Measurements from ENCODE around the gene INPP4B.

The INPP4B gene

GRCh38 chr4:142281999-142282398 is 564.1 kb downstream of the INPP4B start:
- no peak for DNase-seq

DNA sequence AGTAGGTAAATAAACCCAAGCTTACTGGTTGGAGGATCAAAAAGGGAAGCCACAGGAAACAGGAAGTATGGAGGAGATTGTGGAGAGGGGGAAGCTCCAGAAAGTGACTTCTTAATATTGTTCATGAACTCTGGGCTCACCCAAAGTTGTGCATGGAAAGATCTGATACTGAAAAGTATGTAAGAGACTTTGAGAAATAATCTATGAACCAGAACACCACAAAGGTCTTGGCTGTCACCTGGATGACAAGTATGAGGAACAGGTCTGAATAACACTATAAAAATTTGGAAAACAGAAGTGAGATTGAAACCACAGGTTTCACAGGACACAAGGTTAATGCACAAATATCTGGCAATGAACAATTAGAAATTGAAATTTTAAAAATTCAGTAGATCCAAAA is 567.4 kb downstream of the INPP4B start:
- no peak for DNase-seq

DNA sequence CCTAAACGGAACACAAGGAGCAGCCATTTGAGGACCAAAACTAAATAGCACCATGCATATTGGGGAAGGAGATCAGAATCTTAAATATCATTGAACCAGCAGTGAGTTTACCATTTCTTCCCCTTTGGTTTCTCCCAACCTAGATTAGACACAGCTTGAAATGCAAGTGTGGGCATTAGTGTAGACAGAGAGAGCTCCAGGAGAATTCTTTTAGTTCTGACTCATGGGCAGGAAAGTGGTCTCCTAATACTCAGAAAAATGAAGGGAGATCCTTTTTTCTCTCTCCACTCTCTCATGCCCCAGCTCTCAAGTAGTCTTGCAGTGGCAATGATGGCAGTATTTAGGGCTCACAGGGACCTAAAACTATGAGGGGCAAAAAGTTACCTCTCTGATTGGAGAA is 567.9 kb downstream of the INPP4B start:
- no peak for DNase-seq

- DNase-seq: no peak
Observed at GRCh38 chr4:142274137-142274536, 572.0 kb downstream of the INPP4B start.

DNA sequence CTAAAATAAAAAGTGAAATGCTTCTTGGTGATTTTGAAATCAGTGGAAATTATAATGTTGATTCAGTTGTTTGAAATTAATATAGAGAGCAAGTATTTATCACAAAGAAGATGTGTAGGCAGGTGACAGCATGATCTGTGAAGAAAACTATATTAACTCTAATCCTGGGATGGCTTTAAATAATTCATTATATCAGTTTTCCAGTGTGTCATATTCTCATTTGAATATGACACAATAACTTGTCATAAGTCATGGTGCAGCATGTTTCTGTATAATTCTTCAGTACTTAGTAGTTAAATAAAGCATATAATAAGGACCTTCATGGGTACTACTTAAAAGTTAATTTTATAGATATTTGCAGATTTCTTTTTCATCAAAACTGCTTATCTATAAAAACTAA is 573.6 kb downstream of the INPP4B start:
- DNase-seq: no peak

GRCh38 chr4:142271832-142272231 is 574.3 kb downstream of the INPP4B start:
- DNase-seq: no peak

DNA sequence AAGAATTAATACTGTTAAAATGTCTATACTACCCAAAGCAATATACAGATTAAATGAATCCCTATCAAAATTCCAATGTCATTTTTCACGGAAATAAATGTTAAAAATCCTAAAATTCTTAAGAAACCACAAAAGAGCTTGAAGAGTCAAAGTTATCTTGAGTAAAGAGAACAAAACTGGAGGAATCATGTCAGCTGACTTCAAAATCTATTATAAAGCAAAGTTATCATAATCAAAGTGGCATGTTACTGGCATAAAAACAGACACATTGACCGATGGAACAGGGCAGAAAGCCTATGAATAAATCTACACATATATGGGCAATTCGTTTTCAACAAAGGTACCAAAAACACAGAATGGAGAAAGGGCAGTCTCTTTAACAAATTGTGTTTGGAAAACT is 579.0 kb downstream of the INPP4B start:
- DNase-seq: no peak

DNA sequence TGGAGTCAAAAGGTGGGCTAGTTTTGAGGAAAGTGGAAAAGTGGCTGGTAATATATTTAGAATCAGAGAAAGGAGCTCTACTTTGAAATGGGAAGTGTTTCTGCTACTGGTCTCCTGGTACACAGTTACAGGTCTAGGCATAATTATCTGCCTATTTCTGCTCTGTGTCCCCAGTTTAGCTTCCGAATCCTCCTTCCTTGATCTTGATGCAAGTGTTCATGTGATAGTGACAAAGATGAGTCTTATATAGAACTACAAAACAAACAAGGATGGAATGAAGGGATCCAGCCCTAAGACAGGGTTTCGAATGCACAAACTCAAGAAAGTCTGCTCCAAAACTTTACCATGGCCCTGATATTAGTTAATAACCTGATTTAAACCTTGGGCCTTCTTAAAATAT is 580.2 kb downstream of the INPP4B start:
- DNase-seq: no peak

GRCh38 chr4:142265536-142265935 is 580.6 kb downstream of the INPP4B start:
- DNase-seq: no peak

- DNase-seq: no peak
Observed at GRCh38 chr4:142264961-142265360, 581.1 kb downstream of the INPP4B start.

DNA sequence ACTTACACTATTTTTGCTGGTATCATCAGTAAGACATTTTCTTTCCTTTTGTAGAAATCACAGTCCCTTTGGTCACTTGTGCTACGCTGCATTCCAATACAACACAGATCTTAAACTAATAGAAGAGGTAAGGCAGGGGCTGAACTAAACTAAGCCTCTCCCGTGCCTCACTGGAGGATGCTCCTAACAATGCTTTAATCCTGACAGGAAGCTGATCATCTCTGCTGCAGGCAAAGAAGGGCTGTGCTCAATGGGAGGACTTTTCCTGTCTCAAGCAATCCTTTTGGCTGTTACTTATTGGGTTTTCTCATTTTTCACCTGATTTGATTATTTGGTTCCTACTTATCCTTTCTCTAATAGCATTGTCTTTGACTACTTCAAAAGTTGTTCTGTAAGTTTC is 583.1 kb downstream of the INPP4B start:
- DNase-seq: no peak

DNA sequence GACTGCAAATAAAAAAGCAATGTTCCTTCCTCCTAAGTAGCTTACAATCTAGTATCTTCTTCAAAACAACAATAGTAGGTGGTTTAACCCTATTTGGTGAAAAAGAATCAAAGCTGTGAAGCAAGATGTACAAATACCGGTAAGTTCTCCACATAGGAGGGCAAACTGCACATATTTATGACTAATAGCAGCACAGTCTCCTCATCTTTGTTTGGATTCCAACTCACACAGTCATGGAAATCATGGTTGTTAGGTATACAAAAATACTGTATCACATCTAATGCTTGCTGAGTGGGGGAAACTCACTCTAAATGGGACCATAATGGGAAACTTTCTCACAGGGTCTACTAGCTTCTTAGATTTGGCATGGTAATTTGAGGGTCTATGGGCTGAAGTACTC is 597.2 kb downstream of the INPP4B start:
- DNase-seq: no peak

DNA sequence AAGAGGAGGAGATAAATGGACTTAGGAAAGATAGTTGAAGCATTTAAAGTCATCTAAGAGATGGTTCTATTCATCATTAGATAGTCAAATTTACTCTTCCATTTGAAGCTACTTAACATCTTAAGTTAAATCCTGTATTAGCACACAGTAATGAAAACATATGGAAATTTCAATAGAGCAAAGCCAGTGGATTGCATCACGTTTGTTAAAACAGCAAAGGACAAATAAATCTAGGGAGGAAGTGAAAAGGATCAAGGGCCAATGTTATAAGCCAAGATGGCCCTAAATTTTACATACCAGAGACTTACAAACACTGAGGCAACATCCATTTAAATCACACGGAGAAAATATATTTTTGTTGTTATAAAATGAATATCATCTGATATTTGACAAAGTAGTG is 602.8 kb downstream of the INPP4B start:
- DNase-seq: no peak

DNA sequence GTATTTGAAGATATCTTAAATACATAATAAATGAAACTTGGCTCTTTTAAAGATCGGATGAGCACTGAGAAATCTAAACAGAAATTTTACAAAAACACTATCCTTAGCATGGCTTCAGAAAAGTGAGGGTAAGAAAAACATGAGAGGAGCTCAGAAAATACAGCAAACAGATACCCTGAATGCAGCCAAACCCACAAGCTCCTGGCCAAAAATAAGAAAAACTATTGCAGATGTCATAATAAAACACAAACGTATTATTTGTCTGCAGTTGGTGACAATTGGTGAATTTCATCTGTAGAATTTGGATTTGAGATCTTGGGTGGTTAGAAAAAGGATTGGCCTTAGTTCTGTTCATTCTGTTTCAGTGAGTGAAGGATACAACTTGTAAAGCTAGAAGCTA is 603.9 kb downstream of the INPP4B start:
- DNase-seq: no peak

- no peak for DNase-seq
Observed at GRCh38 chr4:142238589-142238988, 607.5 kb downstream of the INPP4B start.

- no peak for DNase-seq
Observed at GRCh38 chr4:142236268-142236667, 609.8 kb downstream of the INPP4B start.

GRCh38 chr4:142231787-142232186 is 614.3 kb downstream of the INPP4B start:
- DNase-seq: no peak

- DNase-seq: no peak
Observed at GRCh38 chr4:142230991-142231390, 615.1 kb downstream of the INPP4B start.

- no peak for DNase-seq
Observed at GRCh38 chr4:142226014-142226413, 620.1 kb downstream of the INPP4B start.

DNA sequence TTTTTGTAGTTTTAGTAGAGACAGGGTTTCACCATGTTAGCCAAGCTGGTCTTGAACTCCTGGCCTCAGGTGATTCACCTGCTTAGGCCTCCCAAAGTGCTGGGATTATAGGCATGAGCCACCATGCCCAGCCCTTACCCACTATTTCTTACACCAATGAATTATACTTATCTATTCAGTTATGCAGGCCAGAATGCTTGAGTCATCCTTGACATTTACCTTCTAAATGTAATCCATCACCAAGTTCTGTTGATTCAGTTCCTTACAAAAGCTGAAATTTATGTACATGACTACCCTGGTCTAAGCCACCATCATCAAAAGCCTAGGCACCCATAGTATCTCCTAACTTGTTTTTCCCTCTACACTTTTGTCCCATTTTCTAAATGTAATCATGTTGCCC is 624.0 kb downstream of the INPP4B start:
- no peak for DNase-seq

- no peak for DNase-seq
Observed at GRCh38 chr4:142218726-142219125, 627.4 kb downstream of the INPP4B start.

GRCh38 chr4:142211444-142211843 is 634.7 kb downstream of the INPP4B start:
- no peak for DNase-seq

- DNase-seq: no peak
Observed at GRCh38 chr4:142203505-142203904, 642.6 kb downstream of the INPP4B start.

DNA sequence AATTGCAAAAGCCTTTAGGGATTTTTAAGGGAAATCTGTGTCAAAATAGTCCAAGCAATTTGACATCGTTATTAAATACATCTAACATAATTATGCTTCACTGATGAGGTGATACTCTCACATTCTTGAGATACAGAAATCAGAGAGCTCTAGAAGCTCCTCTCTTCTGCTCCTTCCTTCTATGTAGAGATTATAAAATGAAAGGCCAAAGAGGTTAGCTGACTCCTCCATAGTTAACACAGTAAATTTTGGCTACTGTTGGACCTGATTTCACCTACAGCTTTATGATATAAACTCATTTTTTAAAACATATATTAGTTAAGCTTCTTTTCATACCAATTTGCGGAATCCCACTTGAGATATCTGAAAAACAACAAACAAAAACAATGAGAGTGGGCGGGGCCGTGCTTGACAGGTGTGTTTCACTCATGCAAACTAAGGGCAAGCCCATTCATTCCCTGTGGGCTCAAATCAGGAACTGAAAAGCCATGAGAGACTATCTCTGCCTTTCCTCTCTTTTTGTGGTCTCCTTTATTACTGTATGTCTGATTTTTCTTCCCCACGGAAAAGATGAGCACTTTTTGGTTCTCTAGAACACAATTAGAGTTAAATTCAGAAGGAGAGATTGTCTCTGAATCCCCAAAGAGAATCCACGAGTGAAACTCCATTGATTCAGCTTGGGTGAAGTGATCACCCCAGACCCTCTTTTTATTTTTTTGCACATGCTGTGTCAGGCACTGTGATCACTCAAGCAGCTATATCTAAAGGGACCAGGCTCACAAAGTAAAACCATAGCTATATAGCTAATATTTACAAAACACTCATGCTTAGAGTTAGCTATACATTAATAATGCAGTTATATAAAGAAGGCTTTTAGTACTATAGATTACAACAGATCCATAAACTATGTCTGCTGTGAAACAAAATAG is 643.4 kb downstream of the INPP4B start:
- DNase-seq: no peak

DNA sequence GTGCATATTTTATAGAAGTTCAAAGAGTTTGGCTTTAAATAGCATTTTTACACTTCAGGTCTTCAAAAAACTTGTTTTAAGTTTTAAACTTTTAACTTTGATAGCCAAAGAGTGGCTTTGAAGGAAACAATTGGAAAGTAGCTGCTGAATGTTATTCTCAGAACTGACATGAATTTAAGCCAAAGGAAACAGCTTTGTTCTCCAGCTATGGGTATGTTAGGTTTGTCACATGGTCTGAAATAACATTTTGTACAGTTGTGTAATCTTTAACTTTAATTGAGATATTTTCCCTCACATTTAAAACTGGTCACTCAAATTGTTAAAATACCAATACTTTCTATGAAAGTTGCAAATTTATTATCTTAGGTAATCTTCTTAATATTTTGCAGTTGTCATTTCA is 645.1 kb downstream of the INPP4B start:
- no peak for DNase-seq

All from NCI-H446 (cell line).